Bronchial epithelial cell (primary cell): ENCODE results near the gene PFN1. TPM values are rescaled to one million over a fixed set of nuclear protein-coding genes. Genes with fewer than 3 reads are reported as not detected.

Source experiments
- DNase-seq: peaks from one replicate; pipeline ENCODE4 v3.0.0-alpha.2; 2010; ENCODE audit warnings: low read depth
- FAIRE-seq: peaks from 2 replicates; lab custom pipeline; 2011; peaks lifted over from hg19 to GRCh38; lab: Jason Lieb, UNC
- H3K27me3 ChIP-seq: 2 replicates; pipeline ENCODE4 v1.5.1; 2011; ENCODE audit warnings: low read length; ENCODE audit not compliant: control insufficient read depth, insufficient read depth
- H3K36me3 ChIP-seq: 2 replicates; pipeline ENCODE4 v1.5.1; 2011; ENCODE audit warnings: low read length; ENCODE audit not compliant: control insufficient read depth, insufficient read depth
- H3K4me3 ChIP-seq: 2 replicates; pipeline ENCODE4 v1.5.1; 2011; ENCODE audit warnings: mild to moderate bottlenecking, low read depth, low read length, control low read depth
- total RNA-seq: library from RNA; depleted of rRNA; stranded (reverse); fragments of >200 nt; gene quantifications from 2 replicates; pipeline ENCODE4 v1.2.1, GENCODE V29; 2014
- TF ChIP-seq, protein P1 (sequence below): IDR thresholded peaks from 2 replicates; pipeline ENCODE4 v1.5.1; 2011; ENCODE audit warnings: mild to moderate bottlenecking, moderate library complexity, low read length, control low read depth, inconsistent platforms; ENCODE audit not compliant: insufficient read depth, severe bottlenecking

PFN1 gene
- total RNA-seq, 1 donor from 2014 or later, result 440 TPM

DNA sequence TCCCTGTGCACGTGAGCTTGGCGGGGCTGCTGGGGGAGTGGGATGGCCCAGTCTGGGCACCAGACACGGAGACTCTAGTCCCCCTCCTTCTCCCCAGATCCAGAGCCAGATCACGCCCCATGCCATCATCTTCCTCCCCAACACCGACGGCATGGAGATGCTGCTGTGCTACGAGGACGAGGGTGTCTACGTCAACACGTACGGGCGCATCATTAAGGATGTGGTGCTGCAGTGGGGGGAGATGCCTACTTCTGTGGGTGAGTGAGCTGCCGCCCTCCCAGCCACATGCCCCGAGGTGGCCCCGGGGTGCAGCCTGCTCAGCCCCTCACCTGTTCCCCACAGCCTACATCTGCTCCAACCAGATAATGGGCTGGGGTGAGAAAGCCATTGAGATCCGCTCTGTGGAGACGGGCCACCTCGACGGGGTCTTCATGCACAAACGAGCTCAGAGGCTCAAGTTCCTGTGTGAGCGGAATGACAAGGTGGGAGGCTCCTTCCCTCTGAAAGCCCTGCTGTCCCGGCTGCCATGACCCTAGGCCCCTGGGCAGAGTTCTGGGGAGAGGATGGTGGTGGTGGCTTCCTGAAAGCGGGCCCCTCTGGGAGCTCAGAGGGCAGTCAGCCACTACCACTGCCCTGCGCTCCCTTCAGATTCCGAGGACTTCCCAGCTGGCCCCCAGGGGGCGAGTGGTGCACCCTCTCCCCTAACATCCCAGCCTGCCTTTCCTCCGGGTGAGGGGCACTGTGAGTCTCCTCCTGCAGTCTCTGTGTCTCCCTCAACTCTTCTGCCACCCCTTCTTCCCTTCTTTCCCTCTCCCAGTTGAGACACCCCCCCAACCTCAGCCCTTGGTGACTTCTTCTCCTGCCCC lies 51.8 kb downstream of the PFN1 start:
- TF ChIP-seq, protein P1, sequence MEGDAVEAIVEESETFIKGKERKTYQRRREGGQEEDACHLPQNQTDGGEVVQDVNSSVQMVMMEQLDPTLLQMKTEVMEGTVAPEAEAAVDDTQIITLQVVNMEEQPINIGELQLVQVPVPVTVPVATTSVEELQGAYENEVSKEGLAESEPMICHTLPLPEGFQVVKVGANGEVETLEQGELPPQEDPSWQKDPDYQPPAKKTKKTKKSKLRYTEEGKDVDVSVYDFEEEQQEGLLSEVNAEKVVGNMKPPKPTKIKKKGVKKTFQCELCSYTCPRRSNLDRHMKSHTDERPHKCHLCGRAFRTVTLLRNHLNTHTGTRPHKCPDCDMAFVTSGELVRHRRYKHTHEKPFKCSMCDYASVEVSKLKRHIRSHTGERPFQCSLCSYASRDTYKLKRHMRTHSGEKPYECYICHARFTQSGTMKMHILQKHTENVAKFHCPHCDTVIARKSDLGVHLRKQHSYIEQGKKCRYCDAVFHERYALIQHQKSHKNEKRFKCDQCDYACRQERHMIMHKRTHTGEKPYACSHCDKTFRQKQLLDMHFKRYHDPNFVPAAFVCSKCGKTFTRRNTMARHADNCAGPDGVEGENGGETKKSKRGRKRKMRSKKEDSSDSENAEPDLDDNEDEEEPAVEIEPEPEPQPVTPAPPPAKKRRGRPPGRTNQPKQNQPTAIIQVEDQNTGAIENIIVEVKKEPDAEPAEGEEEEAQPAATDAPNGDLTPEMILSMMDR, result no peak
- Histone ChIP-seq H3K36me3 (peaks cover 52% of the 10 kb centered on the region), H3K27me3 (no peaks in the 10 kb centered on the region), H3K4me3 (no peak overlapping the region)
- DNase-seq (no peak), FAIRE-seq (no peak)

DNA sequence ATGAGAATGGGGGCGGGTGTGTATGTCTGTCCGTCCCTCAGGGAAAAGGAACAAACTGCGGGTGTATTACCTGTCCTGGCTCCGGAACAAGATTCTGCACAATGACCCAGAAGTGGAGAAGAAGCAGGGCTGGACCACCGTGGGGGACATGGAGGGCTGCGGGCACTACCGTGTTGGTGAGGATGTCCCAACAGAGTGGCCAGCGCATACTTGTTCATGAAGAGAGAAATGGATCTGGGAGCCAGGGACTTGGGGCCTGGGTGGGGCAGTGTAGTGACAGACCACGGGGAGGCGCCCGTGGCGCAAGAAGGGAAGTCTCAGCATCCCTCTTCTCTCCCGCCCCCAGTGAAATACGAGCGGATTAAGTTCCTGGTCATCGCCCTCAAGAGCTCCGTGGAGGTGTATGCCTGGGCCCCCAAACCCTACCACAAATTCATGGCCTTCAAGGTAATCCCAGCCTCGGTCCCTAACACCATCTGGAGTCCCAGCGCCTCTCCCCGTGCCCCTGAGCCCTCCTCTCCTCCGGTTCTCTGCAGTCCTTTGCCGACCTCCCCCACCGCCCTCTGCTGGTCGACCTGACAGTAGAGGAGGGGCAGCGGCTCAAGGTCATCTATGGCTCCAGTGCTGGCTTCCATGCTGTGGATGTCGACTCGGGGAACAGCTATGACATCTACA lies 52.5 kb downstream of the PFN1 start:
- peaks cover 60% of the 10 kb centered on the region for H3K36me3 ChIP-seq
- DNase-seq (no peak), FAIRE-seq (no peak)
- no peak overlapping the region for H3K4me3 ChIP-seq
- TF ChIP-seq, protein P1, result no peak
- H3K27me3 ChIP-seq, result no peaks in the 10 kb centered on the region

Other genes with a start within 250 kb of the PFN1 start
- 11.8 and 13.7 TPM in 2 replicates for gene PELP1, start 244.4 kb downstream of the PFN1 start, total RNA-seq
- 2.9 and 6.5 TPM in 2 replicates for gene ARRB2, start 237.9 kb downstream of the PFN1 start, total RNA-seq
- gene MED11, start 217.1 kb downstream of the PFN1 start, total RNA-seq, result 10.5 and 16.5 TPM in 2 replicates
- gene ZMYND15, start 208.7 kb downstream of the PFN1 start, total RNA-seq, result under 0.01 and 0.38 TPM in 2 replicates
- 9.2 and 12.7 TPM in 2 replicates for gene CXCL16, start 208.6 kb downstream of the PFN1 start, total RNA-seq
- gene TM4SF5, start 176.6 kb downstream of the PFN1 start, total RNA-seq, result not detected in 2 replicates
- 0.77 TPM in 1 of 2 replicates, not detected in the other for gene VMO1, start 162.2 kb downstream of the PFN1 start, total RNA-seq
- gene GLTPD2, start 159.6 kb downstream of the PFN1 start, total RNA-seq, result not detected in 2 replicates
- 144 and 157 TPM in 2 replicates for gene PSMB6, start 152.4 kb downstream of the PFN1 start, total RNA-seq
- 20.0 and 41.6 TPM in 2 replicates for gene PLD2, start 141.4 kb downstream of the PFN1 start, total RNA-seq
- 58.4 and 91.7 TPM in 2 replicates for gene MINK1, start 115.2 kb downstream of the PFN1 start, total RNA-seq
- gene C17orf107, start 49.0 kb downstream of the PFN1 start, total RNA-seq, result 5.5 and 8.3 TPM in 2 replicates
- 0.13 and 0.79 TPM in 2 replicates for gene CHRNE, start 45.4 kb downstream of the PFN1 start, total RNA-seq
- gene GP1BA, start 16.3 kb downstream of the PFN1 start, total RNA-seq, result not detected in 2 replicates
- 51.6 and 71.8 TPM in 2 replicates for gene SLC25A11, start 8.5 kb downstream of the PFN1 start, total RNA-seq
- gene RNF167, start 8.3 kb downstream of the PFN1 start, total RNA-seq, result 15.8 and 26.0 TPM in 2 replicates
- gene ENO3, start 2.6 kb upstream of the PFN1 start, total RNA-seq, result 0.51 and 1.8 TPM in 2 replicates
- 40.5 and 64.0 TPM in 2 replicates for gene SPAG7, start 19.3 kb upstream of the PFN1 start, total RNA-seq
- gene CAMTA2, start 39.1 kb upstream of the PFN1 start, total RNA-seq, result 4.7 and 5.9 TPM in 2 replicates
- gene INCA1, start 49.0 kb upstream of the PFN1 start, total RNA-seq, result 0.13 and 0.53 TPM in 2 replicates
- 89.0 and 232 TPM in 2 replicates for gene KIF1C, start 49.4 kb upstream of the PFN1 start, total RNA-seq
- gene SLC52A1, start 86.9 kb upstream of the PFN1 start, total RNA-seq, result 0.26 and 0.53 TPM in 2 replicates
- gene ZFP3, start 129.9 kb upstream of the PFN1 start, total RNA-seq, result 0.53 and 0.64 TPM in 2 replicates
- 8.2 and 10.0 TPM in 2 replicates for gene ZNF232, start 163.3 kb upstream of the PFN1 start, total RNA-seq
- gene USP6, start 167.5 kb upstream of the PFN1 start, total RNA-seq, result not detected in 2 replicates
- 2.9 and 3.2 TPM in 2 replicates for gene ZNF594, start 243.3 kb upstream of the PFN1 start, total RNA-seq